ENCODE results near the gene LTBP1.
"Not testable (repeated sequence)": the region's sequence is repeated elsewhere in the genome, so short reads cannot be mapped to it uniquely, and the experiment has no call there.

Gene LTBP1

DNA sequence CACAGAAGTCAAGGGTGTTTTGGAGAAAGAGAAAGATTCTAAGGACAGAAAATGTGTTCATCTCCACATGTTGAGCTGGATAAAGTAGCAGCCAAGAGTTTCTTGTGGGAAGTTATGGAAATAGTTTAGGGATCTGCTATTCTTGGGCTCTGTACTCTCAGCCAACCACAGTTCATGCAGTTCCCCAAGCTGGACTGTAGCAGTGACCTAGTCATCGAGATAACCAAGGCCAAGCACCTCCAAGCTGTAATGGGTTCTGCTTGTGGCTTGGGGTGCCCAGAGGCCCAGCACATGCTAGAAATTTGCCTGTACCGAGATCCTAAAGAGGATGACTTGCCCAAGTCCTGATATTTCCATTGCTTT is 437.8 kb downstream of the LTBP1 start:
- DNase-seq (ENCODE audit: low spot score): no peak

DNA sequence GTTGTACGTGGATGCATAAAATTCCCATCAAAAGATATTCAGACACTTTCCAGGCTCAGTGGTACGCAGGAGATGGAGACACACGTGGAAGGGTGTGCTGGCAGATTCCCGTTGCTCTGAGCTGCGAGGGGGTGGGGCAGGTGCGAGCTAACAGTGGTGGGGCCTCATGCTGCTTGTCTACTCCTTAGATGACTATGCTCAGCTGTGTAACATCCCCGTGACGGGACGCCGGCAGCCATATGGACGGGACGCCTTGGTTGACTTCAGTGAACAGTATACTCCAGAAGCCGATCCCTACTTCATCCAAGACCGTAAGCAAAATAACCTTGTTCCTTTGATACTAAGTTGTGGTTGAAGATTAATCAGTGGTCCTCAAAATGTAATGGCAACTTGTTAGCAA is 442.2 kb downstream of the LTBP1 start:
- DNase-seq (ENCODE audit: low spot score): no peak

GRCh38 chr2:33389695-33390094 is 442.9 kb downstream of the LTBP1 start:
- DNase-seq (ENCODE audit: low spot score): not testable (repeated sequence)

- DNase-seq (ENCODE audit: low spot score): no peak
Measured at GRCh38 chr2:33391529-33392255, 444.9 kb downstream of the LTBP1 start.

DNA sequence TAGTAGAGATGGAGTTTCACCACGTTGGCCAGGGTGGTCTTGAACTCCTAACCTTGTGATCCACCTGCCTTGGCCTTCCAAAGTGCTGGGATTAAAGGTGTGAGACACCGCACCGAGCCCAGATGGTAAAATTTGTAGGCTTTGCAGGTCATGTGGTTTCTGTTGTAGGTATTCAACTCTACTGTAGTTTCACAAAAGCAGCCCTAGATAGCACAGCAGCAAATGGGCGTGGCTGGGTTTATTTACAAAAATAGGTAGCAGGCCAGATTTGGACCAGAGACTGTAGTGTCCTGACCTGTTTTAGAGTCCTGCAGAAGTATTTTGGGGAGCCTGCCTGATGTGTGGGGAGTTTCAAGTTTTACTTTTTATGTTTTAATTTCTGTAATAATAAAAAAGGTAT is 445.6 kb downstream of the LTBP1 start:
- DNase-seq (ENCODE audit: low spot score): no peak

- no peak for DNase-seq (ENCODE audit: low spot score)
Measured at GRCh38 chr2:33395034-33395433, 448.3 kb downstream of the LTBP1 start.

GRCh38 chr2:33395655-33396249 is 449.0 kb downstream of the LTBP1 start:
- peak; percentile 35 for DNase-seq (ENCODE audit: low spot score)

DNA sequence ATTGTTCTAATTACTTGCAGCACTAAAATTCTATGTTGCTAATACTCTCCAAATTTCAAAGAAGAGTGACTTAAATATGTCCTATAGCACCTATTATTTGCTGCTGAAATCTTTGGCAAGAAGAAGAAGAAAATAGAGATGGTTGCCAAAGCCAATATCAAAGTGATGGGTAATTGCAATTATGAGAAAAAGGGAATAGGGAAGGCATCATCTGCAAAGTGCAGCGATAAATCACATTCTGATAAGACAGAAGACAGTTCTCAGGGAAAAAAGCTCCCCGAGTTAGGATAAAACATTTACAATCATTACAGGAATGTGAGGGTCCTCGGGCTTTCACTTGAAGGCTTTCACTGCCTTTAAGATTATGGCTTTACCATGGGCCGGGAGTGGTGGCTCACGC is 457.6 kb downstream of the LTBP1 start:
- DNase-seq (ENCODE audit: low spot score): no peak

DNA sequence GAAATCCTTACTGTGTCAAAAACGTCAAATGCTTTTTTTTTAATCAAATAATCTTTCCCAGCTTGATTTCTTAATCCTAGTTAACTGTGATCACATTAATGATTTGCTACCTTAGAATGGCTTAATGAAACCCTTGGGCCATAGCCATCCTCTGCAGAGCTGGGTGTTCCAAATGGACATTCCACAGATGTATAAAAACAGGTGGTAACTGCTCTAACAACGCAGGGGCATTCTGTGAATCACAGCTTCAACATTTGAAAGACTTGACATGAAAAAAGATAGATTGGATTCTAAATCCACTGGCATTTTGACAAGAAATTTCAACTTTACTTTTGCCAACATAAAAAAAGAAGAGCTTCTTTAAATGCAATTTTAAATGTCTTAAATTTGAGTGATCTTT is 459.9 kb downstream of the LTBP1 start:
- no peak for DNase-seq (ENCODE audit: low spot score)

- DNase-seq (ENCODE audit: low spot score): no peak
Measured at GRCh38 chr2:33408109-33408508, 461.4 kb downstream of the LTBP1 start.

DNA sequence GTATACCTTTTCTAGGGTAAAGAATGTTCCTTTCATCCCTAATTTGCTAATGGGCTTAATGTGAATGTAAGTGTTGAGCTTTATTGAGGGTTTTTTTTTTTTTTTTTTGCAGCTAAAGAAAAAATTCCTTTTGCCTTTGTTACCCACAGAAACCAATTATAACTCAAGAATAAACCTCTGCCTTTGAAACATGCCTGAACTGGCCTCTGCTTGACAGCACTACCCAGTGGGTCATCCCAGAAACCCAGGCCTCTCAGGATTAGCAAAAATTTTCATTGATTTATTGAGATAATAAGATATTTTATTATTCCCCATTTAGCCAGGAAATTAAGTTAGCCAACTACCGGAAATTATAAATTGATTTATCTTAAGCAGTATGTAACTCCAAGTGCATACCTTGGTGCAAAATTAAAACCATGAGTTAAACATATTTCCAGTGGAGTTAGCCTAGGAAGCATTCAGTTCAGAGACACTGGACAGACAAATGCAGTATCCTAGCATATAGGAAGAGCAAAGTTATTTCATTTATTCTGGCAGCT is 462.7 kb downstream of the LTBP1 start:
- DNase-seq (ENCODE audit: low spot score): no peak

GRCh38 chr2:33411765-33412164 is 465.0 kb downstream of the LTBP1 start:
- no peak for DNase-seq (ENCODE audit: low spot score)

- peak; percentile 48 for DNase-seq (ENCODE audit: low spot score)
Measured at GRCh38 chr2:33412920-33413319, 466.2 kb downstream of the LTBP1 start.

- no peak for DNase-seq (ENCODE audit: low spot score)
Measured at GRCh38 chr2:33419581-33420200, 472.9 kb downstream of the LTBP1 start.

- DNase-seq (ENCODE audit: low spot score): no peak
Measured at GRCh38 chr2:33420726-33421125, 474.0 kb downstream of the LTBP1 start.

DNA sequence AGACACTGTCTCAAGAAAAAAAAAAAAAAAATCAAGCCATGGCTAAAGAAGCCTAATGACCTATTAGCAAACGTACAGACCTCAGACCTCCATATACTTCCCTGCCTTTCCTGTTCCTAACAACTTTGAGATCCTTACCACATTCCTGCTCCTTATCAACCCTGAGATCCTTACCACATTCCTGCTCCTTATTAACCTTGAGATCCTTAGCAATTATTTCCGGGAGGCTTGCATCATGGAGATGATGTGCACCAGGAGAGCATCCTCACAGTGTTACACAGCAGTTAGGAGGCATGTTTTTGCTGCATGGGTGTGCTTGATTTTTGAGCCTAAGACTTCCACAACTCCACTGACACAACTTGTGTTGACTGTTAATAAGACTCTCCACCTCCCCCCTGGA is 475.1 kb downstream of the LTBP1 start:
- DNase-seq (ENCODE audit: low spot score): no peak

DNA sequence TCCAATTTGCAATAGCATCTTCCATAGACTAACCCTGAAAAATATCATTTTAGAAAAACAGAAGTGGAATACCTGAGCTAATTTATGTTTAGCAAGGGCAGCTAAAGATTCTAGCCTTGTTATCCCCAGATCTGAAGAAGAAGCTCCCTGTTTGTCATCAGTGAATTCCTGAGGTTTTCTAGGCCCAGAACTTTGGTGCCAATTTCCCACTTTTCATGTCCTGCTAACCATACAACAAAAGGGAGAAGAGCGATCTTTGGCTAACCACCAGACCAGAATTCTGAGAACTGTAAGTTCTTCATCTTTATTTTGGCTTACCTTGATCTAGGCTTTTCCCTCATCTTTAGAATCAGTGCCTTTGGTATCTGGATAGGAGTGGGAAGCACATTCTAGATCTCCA is 478.4 kb downstream of the LTBP1 start:
- DNase-seq (ENCODE audit: low spot score): no peak

- no peak for DNase-seq (ENCODE audit: low spot score)
Measured at GRCh38 chr2:33425586-33426031, 478.9 kb downstream of the LTBP1 start.

GRCh38 chr2:33426666-33427231 is 480.0 kb downstream of the LTBP1 start:
- DNase-seq (ENCODE audit: low spot score): no peak

DNA sequence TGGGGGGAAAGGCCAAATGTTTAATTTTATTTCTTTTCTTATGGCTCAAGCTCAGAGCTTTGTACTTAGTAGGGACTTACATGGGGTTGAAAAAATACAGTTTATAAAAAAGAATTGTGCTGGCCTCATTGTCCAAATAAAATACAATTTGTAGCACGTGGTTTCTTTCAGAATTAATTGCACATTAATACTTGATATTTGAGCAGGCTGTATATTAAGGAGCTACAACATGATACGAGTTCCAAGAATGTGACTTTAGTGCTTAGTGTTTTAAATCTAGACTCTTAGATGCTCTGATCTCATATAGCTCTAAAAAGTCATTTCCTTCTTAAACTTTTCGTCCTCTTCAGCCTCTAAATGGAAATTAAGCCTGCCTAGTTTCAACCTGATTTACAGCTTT is 483.3 kb downstream of the LTBP1 start:
- DNase-seq (ENCODE audit: low spot score): no peak

GRCh38 chr2:33430856-33431255 is 484.1 kb downstream of the LTBP1 start:
- no peak for DNase-seq (ENCODE audit: low spot score)

GRCh38 chr2:33432871-33433270 is 486.1 kb downstream of the LTBP1 start:
- no peak for DNase-seq (ENCODE audit: low spot score)
